Stimulated activated CD8-positive, alpha-beta memory T cell treated with anti-CD3 and anti-CD28 coated beads, Interleukin-15, amount 100 ng/mL, for 48 hours (primary cell): ENCODE measurements around the gene LIN28B.
A peak's percentile ranks its signal among the peaks of the same experiment; 100 is the strongest.
"Not testable (repeated sequence)": the region's sequence is repeated elsewhere in the genome, so short reads cannot be mapped to it uniquely, and the experiment has no call there.

Experiments
- DNase-seq, 2 donors: peaks; one replicate each; pipeline ENCODE4 v3.0.0-alpha.2; 2020; ENCODE audit warnings: low read depth in 2 of 2

LIN28B gene, protein sequence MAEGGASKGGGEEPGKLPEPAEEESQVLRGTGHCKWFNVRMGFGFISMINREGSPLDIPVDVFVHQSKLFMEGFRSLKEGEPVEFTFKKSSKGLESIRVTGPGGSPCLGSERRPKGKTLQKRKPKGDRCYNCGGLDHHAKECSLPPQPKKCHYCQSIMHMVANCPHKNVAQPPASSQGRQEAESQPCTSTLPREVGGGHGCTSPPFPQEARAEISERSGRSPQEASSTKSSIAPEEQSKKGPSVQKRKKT

DNA sequence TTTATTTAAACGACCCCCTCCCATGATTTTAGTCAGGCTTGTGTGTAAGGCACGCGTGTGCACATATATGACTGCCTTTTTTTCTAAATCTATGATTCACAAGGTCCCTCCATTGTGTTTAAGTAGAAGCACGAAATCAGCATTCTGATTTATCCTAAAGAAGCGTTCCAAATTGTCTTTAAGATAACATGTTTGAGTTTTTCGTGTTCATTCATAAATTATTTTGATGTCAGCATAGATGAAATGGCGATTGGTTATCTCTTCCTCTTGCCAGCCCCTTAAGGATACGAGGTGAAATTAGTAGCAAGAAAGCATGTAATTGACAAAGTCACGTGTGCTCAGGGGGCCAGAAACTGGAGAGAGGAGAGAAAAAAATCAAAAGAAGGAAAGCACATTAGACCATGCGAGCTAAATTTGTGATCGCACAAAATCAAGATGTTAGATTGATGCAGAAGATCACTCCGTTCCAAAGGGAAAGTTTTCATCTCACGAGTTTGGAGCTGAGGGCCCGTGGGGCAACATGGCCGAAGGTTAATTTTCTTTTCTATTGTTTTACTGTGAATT, at the start of gene LIN28B:
Gene LIN28B (plus strand): TSS at position 377 of the 564 bp plus-strand sequence. CDS start 144 bp downstream, at position 521.
- no peak for DNase-seq

DNA sequence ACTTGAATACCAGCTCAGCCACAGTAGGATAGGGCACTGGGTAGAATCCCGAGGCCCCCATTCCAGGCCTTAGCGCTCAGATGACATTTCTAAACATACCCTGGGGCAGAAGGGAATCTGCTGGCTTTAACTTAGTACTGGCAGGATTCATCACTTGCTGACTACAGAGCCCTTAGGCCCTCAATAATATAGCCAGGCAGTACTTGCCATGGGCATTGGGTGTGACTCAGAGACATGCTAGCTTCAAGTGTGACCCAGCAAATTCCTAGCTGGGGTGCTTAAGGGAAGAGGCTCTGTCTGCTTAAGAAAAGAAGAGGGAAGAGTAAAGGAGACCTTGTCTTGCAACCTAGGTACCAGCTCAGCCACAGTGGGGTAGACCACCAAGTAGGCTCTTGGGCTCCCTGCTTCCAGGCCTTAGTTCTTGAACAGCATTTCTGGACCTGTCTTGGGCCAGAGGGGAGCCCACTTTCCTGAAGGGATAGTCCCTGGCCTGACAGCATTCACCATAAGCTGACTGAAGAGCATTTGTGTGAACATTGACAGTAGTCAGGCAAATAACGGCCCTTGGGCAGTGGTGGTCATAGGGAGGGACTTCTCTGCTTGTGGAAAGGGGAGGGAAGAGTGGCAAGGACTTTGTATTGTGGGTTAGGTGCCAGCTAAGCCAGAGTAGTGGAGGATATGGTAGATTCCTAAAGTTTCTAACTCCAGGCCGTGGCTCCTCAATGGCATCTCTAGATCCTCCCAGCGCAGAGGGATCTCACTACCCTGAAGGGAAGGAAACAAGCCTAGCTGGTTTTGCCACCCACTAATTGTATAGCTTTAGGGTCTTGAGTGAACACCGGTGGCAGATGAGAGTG, 48.6 kb upstream of the LIN28B start:
- DNase-seq = no peak

GRCh38 chr6:104908888-104909525, 47.9 kb upstream of the LIN28B start:
- no peak for DNase-seq

GRCh38 chr6:104921896-104922295, 35.0 kb upstream of the LIN28B start:
- DNase-seq = no peak

- DNase-seq = no peak
Measured at GRCh38 chr6:104928141-104928540, 28.8 kb upstream of the LIN28B start.

- no peak for DNase-seq
Measured at GRCh38 chr6:104929353-104929752, 27.6 kb upstream of the LIN28B start.

DNA sequence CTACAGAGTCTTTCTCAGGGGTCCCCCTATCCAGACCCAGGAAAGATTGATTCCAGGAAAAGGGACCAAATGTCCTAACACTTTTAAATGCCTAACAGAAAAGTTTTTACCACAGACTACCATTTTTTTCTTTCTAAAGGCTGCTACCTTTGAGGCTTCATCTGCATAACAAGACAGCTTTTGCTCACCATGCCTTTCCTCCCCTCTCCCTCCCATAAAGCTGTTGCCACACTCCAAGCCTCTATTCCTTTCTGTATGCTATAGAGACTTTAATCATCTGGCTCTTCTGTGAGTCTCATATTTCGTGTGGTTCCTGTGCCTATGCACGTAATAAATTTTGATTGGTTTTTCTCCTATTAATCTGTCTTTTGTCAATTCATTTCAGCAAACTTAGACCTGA, 26.0 kb upstream of the LIN28B start:
- no peak for DNase-seq

GRCh38 chr6:104936766-104937535, 20.0 kb upstream of the LIN28B start:
- DNase-seq = no peak

GRCh38 chr6:104940238-104940892, 16.5 kb upstream of the LIN28B start:
- DNase-seq = no peak

DNA sequence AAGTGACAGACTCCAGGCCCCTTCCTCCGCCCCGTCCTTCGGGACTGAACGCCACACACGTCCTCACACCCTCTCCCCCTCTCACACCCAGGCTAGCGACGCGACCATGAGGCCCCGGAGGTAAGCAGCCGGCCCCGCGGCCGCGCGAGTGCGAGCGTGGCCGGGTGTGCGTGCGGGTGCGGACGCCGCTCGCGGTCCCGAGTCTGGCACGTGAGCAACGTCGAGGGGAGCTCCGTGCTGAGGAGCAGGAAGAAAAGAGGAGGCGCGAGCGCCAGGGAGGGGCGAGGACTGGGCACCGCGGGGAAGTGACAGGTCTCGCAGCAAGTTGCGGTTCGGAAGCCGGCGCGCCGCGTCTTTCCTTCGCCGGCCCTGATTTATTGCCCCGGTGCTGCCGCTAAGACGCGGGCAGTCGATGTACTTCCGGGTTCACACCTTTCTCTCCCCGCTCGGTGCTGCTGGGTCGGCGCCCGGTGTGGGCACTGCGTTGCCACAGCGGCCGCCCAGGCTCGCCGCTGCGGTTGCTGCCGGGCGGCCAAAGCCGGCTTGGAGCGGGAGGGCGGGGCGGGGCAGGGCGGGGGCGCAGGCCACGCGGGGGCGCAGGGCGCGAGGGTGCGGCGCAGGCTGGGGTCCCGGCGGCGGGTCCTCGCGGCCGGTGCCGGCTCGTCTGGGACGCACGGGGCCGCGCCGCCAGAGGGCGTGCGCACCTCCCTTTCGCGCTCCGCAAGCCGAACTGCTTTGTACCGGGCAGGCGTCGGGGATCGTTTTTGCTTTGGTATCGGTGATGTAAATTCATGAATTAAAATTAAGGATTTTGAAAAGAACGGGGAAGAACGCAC, 15.8 kb upstream of the LIN28B start:
- peak in 1 of 2 donors; percentile 33 for DNase-seq

DNA sequence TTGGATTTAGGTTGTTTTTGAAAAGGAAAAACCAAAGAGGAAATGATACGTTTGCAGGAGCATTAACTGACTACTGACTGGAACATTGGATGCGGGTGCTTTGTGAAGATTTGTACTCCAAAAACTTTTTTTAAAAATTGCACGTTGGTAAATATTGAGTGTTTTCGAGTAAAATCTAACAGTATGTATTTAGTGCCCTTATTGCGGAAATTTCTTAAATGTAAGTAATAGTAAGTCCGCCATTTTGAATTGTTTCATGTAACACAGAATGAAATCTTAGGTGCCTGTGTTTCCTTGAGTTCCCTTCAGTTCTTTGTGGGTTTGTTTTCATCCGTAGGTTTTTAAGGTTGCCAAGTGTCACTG, 15.2 kb upstream of the LIN28B start:
- DNase-seq = no peak

- no peak for DNase-seq
Measured at GRCh38 chr6:104943781-104944180, 13.1 kb upstream of the LIN28B start.

DNA sequence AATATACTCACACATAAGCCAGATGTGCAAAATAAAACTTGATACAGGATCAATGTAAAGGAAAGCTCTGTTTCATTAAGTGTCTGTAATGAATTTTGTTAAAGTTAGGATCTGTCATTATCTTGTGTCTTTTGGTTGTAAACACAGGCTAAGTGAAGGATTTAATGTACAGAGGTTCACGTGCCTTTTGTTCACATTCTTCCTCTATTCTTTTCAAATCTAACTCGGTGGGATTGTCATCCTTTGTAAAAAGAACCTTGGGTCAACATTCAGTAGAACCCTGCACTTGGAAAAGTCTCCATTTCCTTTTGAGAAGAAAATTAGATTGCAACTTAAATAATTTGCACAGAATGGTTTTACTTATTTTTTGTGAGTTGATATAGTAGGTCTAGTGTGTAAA, 7.7 kb upstream of the LIN28B start:
- no peak for DNase-seq

DNA sequence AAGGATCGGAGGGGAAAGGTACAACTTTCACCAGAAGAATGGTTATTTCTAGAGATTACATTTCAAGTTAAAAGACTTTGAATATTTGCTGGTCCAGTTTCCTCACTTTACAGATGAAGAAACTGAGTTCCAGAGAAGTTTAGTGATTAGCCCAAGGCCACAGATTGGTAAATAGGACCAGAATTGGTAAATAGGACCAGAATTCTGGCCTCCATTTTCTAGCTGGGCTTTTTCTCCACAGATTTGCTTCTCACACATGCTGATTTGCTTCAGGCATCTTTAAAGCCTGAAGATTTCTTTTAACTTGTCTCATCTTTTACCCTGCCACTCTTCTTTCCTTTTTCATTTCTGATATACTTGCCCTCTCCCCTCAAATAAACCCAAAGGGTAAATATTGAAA, 5.2 kb upstream of the LIN28B start:
- no peak for DNase-seq

GRCh38 chr6:104952911-104953399, 4.0 kb upstream of the LIN28B start:
- no peak for DNase-seq

DNA sequence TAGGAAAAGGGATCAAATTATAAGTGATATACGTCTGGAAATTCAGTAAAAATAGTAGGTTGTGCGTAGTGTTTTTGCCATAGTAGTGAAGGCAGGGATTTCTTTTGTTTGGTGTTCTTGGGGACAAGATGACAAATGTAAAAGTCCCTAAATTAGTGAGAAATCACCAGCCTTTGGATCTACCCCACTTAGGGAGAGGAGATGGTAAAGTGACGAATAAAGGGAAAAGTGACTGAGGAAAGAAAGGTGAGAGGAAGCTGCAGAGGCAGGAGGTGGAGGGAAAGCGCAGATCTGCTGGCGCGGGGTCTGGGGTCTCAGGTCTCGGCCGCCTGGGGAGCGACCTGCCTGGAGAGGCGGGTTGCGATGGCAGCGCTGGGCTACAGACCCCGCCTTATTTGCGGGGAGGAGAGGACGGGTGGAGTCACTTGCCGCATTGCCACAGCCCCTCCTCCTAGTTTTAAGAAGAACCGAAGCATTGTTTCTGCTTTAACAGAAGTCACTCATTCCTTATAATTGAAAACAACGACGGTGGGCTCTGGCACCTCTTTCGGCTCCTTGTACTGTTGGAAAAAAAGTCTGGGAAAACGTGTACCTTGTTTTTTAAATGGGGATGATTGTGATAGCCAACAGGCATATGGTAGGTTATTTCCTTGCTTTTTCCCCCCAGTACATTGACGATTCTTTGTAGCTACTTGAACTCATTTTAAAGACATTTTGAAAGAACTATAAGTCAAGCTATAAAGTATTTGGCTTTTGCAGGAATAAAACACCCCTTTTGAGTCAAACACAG, 3.3 kb upstream of the LIN28B start:
- DNase-seq = not testable (repeated sequence)

DNA sequence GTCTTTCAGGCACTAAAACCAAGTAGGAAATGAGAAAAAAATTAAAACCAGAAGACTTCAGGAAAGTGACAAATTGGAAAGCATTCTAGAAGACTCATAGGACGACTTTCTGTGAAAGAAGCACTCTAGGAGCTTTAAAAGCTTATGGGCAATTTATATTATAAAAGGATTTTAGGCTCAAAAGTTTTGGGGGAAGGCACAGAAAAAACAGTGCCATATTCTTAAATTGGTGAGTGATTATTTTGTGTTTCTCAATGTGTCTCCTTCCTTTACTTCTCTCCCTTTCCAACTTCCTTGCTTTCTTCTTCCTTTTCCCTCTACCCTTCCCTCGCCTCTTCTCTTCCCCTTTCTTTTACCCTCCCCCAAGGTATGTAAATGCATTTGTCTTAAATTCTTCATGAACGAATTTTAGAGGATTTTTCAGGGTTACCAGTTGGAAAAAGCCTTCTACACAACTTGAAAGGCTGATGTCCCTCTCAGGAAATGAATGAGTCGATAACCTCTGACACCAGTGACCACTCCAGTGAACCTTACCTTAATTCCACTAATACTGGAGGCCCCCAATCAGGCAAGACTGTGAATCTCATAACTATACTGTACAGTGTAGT, 2.6 kb upstream of the LIN28B start:
- DNase-seq = no peak

DNA sequence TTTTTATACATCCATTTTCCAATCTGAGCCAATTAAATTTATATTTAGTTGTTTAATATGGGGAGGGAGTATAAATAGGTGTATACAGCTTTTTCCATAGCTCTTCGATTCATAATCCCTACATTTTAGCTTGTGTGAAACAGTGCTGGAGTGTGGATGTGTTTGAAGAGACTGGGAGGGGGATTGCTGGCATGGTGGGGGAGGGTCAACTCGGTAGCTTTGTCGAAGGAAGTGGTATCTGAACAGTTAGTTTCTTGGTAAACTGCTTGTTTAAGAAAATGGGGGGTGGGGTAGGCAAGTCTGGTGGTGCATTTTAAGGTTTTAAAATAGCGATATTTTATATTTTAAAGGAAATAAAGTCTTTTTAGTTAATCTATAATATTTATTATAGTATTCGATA, 1.4 kb upstream of the LIN28B start:
- DNase-seq = no peak
